ENCODE data around the gene EPB41L2. TPM values are rescaled to one million over a fixed set of nuclear protein-coding genes. Genes with fewer than 3 reads are reported as not detected.

The EPB41L2 gene
- total RNA-seq, 4 donors from 2014 or later, result 57.2 to 116 (median 85.2) TPM

DNA sequence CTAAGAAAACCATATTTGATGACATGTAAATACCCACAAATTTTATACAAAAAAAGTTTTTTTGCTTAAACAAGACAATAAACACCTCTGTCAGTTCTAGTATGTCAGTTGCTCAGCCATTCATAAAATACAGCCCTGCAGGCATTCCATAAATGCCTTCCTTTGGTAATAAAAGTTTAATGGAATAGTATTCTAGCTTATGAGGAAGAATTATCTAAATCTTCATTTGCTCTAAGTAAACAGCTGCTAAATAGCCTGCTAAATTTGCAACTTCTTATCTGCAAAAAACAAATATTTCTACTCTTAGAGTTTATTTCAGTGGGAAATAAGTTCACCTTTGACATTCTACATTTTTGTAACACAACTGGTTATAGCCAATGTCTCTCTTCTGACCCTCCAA is 127.1 kb downstream of the EPB41L2 start:
- no peak for ATAC-seq
- no peak overlapping the region for H3K4me3 ChIP-seq

DNA sequence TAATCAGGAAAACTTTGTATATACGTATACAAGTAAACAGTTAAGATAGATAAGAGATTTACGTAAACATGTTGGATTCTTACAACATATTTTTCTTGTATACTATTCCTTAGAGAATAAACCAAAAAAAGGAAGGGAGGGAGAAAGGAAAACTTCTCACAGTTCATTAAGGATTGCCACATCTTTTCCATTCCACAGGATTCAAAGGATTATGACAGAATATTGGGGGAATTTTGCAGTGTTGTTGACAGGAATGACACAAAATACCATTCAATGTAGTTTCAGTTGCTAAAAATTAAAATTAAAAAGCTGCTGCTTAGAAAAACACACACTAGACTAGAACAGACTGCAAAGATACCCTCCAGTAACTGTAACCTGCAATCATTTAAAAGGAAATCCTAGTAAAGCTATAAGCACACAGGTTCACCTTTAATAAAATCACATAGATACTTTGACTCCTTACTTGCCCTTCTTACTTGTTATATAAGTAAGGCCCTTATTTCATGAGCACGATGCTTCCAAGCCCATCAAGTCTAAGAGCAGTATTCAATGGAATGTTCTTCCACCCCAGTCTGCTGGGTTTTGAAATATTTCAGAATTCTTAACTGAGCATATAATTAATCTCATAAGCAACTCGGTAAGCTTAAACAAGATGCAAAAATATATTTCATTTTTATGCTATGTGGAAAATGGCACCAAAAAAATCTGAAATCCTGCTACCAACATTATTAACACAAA is 128.0 kb downstream of the EPB41L2 start:
- Histone ChIP-seq H3K27ac (peak overlapping the region in 2 of 4 donors; percentile 2 to 42), H3K4me1 (peaks cover 0 to 47% (median 5%) of the 10 kb centered on the region in 3 donors), H3K27me3 (no peaks in the 10 kb centered on the region), H3K9me3 (no peaks in the 10 kb centered on the region), H3K36me3 (no peaks in the 10 kb centered on the region), H3K4me3 (no peak overlapping the region)
- TF ChIP-seq POLR2A (IDR thresholded peaks at IDR 0.05) (no peak), EP300 (IDR thresholded peaks at IDR 0.05) (no peak), POLR2AphosphoS5 (IDR thresholded peaks at IDR 0.05) (no peak)
- TF ChIP-seq, protein P1, sequence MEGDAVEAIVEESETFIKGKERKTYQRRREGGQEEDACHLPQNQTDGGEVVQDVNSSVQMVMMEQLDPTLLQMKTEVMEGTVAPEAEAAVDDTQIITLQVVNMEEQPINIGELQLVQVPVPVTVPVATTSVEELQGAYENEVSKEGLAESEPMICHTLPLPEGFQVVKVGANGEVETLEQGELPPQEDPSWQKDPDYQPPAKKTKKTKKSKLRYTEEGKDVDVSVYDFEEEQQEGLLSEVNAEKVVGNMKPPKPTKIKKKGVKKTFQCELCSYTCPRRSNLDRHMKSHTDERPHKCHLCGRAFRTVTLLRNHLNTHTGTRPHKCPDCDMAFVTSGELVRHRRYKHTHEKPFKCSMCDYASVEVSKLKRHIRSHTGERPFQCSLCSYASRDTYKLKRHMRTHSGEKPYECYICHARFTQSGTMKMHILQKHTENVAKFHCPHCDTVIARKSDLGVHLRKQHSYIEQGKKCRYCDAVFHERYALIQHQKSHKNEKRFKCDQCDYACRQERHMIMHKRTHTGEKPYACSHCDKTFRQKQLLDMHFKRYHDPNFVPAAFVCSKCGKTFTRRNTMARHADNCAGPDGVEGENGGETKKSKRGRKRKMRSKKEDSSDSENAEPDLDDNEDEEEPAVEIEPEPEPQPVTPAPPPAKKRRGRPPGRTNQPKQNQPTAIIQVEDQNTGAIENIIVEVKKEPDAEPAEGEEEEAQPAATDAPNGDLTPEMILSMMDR (IDR thresholded peaks at IDR 0.05), result no peak
- peak; percentile 36 for ATAC-seq
- 52 to 62% methylated on average over 3 to 4 of the region's 4 CpGs for WGBS, 2 donors (ENCODE audit: low coverage in 1 of 2)

More for the DNA sequence above, 127.1 kb downstream of the EPB41L2 start:
- Histone ChIP-seq H3K9me3 (no peaks in the 10 kb centered on the region), H3K27ac (no peak overlapping the region), H3K27me3 (no peaks in the 10 kb centered on the region), H3K36me3 (no peaks in the 10 kb centered on the region), H3K4me1 (peaks cover 0 to 47% (median 5%) of the 10 kb centered on the region in 3 donors)
- no peak for TF ChIP-seq POLR2A (IDR thresholded peaks at IDR 0.05)
- TF ChIP-seq EP300 (IDR thresholded peaks at IDR 0.05), result no peak
- TF ChIP-seq, protein P1 (IDR thresholded peaks at IDR 0.05), result no peak
- no peak for TF ChIP-seq POLR2AphosphoS5 (IDR thresholded peaks at IDR 0.05)

DNA sequence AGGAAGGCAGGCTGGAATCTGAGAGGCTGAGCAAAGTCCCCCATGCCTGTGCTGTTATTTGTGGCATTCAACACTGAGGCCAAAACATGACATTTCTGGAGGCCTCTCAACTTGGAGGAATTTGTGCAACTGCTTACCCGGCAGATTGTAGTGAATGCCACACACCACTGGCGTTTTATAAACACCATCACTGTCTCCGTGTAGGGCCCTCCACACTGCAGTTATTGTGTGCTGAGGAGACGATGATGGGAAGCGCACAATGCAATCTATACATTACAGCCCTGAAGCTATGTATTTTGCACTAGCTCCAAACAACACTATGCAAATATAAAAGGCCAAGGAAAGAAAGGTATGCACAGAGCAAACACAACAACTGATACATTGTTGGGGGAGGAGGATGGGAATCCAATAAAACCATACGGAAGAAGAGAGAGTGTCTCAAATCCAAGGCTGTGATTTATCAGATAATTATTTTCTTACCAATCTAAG is 129.3 kb downstream of the EPB41L2 start:
- TF ChIP-seq EP300 (IDR thresholded peaks at IDR 0.05), result no peak
- TF ChIP-seq POLR2A (IDR thresholded peaks at IDR 0.05), result no peak
- TF ChIP-seq, protein P1 (IDR thresholded peaks at IDR 0.05), result no peak
- no peak for TF ChIP-seq POLR2AphosphoS5 (IDR thresholded peaks at IDR 0.05)
- peak; percentile 44 for ATAC-seq
- Histone ChIP-seq H3K4me1 (peaks cover 0 to 58% (median 5%) of the 10 kb centered on the region in 3 donors), H3K4me3 (no peak overlapping the region), H3K36me3 (no peaks in the 10 kb centered on the region), H3K27ac (no peak overlapping the region), H3K27me3 (no peaks in the 10 kb centered on the region), H3K9me3 (no peaks in the 10 kb centered on the region)
- WGBS, 2 donors (ENCODE audit: low coverage in 1 of 2), result 31 to 56% methylated on average over 1 to 6 of the region's 6 CpGs

DNA sequence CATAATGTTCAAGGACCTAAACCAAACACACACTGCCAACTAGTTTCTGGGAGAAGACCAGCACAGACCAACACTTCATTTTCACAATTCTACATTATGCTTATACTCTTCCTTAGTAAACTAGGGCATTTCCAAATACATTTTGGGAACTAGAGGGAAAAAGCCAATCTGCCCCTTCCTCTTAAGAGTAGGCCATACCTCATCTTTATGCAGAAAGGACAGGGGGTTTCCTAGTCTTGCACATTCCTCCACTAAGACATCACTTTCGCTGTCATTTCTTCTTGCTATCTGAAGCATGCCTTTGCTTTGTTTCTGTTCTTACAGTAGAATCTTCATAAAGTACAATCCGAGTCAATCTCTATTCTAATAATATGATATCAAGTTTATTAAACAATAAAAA is 130.1 kb downstream of the EPB41L2 start:
- TF ChIP-seq, protein P1 (IDR thresholded peaks at IDR 0.05), result no peak
- TF ChIP-seq POLR2AphosphoS5 (IDR thresholded peaks at IDR 0.05), result no peak
- no peak for TF ChIP-seq POLR2A (IDR thresholded peaks at IDR 0.05)
- TF ChIP-seq EP300 (IDR thresholded peaks at IDR 0.05), result no peak
- WGBS, 2 donors (ENCODE audit: low coverage in 1 of 2), result 89 to 92% methylated on average over 2 of the region's 2 CpGs
- H3K27me3 ChIP-seq, result no peaks in the 10 kb centered on the region
- ATAC-seq, result no peak
- peak overlapping the region in 2 of 4 donors; percentile 19 to 45 for H3K27ac ChIP-seq
- peaks cover 2 to 54% (median 5%) of the 10 kb centered on the region in 3 donors for H3K4me1 ChIP-seq
- H3K9me3 ChIP-seq, result no peaks in the 10 kb centered on the region
- H3K36me3 ChIP-seq, result no peaks in the 10 kb centered on the region
- no peak overlapping the region for H3K4me3 ChIP-seq

DNA sequence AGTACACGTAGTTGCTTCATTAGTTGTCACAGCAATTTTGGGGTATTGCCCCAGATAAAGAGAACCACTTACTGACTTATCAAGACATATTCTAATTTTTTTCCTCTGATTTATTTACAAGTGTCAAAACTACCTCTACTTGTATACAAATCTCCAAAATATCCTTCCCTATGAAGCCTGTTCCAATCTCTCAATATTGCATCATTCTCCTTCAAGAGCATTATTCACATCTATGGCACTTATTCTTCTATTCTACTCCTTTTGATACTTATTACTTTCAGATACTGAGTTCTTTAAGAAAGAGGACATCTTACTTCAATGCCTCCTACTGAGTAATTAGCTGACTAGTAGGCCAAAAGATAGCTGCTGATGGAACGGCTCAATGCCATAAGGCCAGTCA is 130.6 kb downstream of the EPB41L2 start:
- TF ChIP-seq EP300 (IDR thresholded peaks at IDR 0.05) (no peak), POLR2A (IDR thresholded peaks at IDR 0.05) (no peak), POLR2AphosphoS5 (IDR thresholded peaks at IDR 0.05) (no peak)
- TF ChIP-seq, protein P1 (IDR thresholded peaks at IDR 0.05), result no peak
- H3K4me1 ChIP-seq, result peaks cover 2 to 53% (median 5%) of the 10 kb centered on the region in 3 donors
- no peaks in the 10 kb centered on the region for H3K27me3 ChIP-seq
- 74 to 100% methylated on average over 2 of the region's 2 CpGs for WGBS, 2 donors (ENCODE audit: low coverage in 1 of 2)
- peak; percentile 12 for ATAC-seq
- H3K27ac ChIP-seq, result peak overlapping the region in 2 of 4 donors; percentile 19 to 45
- H3K36me3 ChIP-seq, result no peaks in the 10 kb centered on the region
- no peak overlapping the region for H3K4me3 ChIP-seq
- H3K9me3 ChIP-seq, result no peaks in the 10 kb centered on the region
